ENCODE data around the gene LHX2. TPM values are rescaled to one million over a fixed set of nuclear protein-coding genes. Genes with fewer than 3 reads are reported as not detected.
A peak's percentile ranks its signal among the peaks of the same experiment; 100 is the strongest.
"Not testable (repeated sequence)": the region's sequence is repeated elsewhere in the genome, so short reads cannot be mapped to it uniquely, and the experiment has no call there.

LHX2 gene, protein sequence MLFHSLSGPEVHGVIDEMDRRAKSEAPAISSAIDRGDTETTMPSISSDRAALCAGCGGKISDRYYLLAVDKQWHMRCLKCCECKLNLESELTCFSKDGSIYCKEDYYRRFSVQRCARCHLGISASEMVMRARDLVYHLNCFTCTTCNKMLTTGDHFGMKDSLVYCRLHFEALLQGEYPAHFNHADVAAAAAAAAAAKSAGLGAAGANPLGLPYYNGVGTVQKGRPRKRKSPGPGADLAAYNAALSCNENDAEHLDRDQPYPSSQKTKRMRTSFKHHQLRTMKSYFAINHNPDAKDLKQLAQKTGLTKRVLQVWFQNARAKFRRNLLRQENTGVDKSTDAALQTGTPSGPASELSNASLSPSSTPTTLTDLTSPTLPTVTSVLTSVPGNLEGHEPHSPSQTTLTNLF
- 4.2 TPM for total RNA-seq

DNA sequence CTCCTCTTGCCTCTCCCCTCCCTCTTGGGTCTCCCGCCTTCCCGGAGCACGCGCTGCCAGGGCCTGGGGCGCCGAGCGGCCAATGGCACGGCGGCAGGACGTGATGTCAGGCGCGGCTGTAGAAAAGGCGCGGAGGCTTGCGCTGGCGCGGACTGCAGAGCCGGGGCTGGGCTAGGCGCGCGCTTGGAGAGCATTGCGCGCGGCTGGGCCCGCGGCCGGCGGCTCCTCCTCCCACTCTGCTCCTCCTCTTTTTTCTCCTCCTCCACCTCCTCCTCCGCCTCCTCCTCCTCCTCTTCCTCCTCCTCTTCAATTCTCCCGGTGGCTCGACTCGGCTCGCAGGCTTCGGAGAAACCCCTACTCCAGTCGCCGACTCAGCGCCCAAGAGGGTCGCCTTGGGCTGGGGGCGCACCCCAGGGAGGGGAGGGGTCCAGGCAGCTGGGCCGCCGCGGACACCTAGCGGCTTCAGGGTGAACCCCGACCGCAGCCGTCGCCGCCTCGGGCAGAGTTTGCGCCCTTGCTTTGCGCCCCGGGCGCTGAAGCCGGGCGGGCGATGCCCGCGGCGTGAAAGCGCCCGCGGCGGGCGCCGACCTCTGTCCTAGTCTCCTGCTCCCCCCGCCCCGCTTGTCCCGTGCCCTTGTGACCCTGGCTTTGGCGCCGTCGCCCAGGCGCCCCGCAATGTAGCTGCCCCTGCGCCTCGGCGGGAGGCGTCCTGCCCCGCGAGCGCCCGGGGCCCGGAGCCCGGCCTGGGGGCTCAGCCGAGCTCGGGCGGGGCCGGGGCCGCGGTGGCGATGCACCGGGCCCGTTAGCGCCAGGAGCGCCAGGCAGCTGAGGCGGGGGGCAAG is at the start of gene LHX2:
Gene LHX2, plus strand, starts transcription at position 309 of the 842 bp plus-strand sequence. CDS start 581 bp downstream, outside the sequence.
- DNase-seq = peak; percentile 90

DNA sequence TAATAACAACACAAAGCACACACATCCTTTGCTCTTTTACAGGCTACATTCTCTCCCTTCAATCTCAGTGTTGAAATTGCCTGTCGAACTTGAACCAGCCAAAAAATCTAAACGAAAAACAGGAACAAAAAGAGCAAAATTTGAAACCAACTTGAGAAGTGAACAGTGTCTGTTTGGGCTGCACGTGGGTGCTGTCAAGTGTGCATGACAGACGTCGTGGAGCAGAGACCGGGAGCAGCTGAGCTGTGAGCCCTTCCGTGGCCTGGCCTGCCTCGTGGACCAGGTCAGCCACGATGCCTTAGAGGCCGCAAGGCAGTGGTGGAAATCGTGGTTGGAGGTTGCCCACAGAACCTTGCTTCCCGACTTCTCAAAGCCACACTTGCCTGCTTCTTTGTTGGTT is 46.8 kb upstream of the LHX2 start:
- no peak for DNase-seq

DNA sequence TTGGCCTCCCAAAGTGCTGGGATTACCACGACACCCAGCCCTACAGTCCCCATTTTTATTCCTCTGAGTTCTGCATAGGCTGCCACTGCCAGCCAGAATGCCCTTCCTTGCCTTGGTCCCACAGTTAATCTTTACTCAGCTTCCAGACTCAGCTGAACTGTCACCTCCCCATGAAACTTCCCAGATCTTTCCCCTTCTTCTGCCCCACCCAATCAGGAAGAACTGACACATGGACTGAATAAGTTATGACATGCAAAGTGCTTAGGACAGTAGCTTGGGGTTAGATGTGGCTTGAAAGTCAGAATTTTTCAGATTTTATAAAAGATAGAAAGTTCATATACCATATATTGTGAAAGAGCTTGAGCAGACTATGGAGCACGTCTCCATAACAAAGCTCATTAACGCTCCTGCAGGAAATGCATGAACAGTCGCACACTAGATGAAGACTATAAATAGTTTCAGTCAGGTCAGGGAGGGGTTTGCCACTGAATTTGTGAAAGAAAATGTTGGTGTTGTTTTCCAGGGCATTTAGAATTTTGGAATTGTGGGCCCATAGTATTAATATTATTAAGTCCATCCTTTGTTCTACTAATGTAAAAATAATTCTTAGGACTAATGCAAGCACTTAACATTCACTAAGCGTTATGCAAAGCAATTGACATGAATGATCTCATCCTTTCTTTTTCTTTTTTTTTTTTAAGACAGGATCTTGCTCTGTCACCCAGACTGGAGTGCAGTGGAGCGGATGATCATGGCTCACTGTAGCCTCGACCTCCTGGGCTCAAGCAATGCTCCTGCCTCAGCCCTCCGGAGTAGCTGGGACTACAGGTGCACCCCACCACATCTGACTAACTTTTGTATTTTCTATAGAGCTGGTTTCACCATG is 45.5 kb upstream of the LHX2 start:
- DNase-seq = no peak

DNA sequence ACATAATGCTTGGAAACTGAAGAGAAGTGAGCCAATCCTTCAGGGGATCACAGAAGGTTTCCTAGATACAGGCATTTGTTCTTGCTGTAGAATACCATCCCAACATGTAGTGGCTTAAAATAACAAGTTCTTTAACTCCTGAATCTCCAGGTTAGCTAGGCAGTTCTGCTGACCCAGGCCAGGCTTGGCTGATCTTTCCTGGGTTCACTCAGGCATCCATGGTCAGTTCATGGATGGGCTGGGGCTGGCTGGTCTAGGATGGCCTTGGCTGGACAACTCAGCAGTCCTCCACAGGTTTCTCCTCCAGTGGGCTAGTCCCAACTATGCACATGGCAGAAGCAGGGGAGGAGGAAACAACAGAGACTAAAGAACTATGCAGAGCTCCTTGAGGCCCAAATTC is 44.2 kb upstream of the LHX2 start:
- no peak for DNase-seq

DNA sequence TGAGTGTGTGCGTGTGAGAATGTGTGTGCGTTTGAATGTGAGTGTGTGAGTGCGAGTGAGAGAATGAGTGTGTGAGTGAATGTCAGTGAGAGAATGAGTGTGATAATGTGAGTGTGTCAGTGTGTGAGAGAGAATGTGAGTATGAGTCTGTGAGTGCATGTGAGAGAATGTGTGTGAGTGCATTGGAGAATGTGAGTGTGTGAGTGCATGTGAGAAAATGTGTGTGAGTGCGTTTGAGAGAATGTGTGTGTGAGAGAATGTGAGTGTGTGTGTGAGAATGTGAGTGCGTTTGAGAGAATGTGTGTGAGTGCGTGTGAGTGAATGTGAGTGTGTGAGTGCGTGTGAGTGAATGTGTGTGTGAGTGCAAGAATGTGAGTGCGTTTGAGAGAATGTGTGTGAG is 39.0 kb upstream of the LHX2 start:
- DNase-seq = no peak

DNA sequence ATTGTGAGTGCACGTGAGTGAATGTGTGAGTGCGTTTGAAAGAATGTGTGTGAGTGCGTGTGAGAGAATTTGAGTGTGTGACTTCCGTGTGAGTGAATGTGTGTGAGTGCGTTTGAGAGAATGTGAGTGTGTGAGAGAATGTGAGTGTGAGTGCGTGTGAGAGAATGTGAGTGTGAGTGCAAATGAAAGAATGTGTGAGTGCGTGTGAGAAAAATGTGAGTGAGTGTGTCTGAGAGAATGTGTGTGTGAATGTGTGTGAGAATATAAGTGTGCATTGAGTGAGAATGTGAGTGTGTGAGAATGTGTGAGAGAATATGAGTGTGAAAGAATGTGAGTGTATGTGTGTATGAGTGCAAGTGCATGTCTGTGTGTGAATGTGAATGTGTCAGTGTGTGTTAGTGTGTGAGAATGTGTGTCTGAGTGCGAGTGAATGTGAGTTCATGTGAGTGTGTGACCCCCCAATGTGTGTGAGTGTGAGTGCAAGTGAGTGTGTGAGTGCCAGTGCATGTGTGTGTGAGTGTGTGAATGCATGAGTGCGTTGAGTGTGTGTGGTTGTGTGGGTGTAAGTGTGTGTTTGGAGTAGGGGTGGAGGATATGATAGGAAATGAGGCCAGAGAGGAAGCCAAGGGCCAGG is 37.9 kb upstream of the LHX2 start:
- DNase-seq = no peak

DNA sequence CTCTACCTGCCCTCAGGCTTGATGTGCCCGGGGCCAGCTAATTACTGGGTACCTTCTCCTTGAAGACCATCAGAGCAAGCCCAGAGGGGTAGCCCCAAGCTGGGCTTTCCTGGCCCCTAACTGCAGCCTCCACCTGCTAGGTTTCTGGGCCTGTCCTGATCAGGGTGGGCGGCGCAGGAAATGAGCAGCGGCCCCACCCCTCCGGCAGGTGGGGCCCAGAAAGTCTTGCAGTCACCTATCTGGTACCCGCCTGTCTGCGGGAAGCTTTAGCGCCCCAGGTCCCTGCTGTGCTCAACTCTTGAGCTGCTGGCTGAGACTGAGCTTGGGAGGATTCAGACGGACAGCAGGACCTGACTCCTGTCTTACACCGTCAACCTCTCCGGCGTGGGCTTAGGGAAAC is 37.1 kb upstream of the LHX2 start:
- DNase-seq = no peak

DNA sequence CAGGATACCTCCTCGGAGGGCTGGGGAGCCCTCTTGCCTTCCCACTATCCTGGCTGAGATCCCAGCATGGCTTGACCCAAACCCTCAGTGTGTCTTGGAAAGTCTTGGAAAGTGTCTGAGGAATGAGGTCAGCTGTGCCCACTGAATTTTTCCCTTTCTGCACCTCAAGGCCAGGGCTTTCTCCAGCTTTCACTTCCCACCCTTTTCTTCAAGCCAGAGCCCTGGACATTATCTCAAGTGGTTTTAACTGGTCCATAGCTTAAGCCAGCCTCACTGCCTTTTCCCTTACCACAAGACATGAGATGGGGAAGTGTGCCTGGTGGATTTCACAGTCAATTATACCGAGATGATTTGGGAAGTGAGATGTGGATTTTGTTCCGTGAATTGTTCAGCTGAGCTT is 35.7 kb upstream of the LHX2 start:
- DNase-seq = no peak

DNA sequence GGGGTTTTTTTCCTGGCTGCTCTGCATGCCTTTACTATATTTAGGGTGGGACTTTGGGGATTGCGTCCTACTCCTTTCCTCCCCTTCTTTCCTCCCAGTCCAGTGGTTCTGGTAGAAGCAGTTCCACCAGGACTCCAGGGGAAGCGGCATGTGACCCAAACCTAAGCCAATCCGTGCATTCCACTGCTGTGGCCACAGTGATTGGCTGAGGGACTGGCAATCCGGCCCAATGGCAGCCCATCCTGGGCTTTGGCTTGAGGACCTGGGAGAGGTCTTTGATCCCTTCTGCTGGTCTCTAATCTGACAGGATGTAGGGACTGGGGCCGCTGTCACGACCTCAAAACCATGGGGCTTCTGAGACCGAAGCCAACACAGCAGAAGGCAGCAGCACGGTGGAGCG is 35.0 kb upstream of the LHX2 start:
- not testable (repeated sequence) for DNase-seq

DNA sequence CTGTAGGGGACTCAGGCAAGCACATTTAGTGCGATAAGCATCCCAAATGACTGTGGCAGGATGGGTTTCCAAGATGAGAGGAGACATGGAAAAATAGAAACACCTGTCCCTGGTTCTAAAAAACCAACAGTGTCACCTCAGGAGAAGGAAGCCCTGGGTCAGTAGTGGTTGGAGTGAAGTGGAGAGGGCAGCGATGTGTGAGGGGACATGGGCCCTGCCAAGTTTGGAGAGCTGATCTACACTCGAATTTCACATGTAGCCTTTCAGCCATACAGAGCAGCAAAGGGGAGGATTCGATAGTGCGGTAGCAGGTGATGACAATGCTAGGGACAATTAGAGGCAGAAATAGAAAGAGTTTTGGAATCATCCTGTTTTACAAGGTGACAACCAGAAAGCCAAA is 32.6 kb upstream of the LHX2 start:
- DNase-seq = no peak

DNA sequence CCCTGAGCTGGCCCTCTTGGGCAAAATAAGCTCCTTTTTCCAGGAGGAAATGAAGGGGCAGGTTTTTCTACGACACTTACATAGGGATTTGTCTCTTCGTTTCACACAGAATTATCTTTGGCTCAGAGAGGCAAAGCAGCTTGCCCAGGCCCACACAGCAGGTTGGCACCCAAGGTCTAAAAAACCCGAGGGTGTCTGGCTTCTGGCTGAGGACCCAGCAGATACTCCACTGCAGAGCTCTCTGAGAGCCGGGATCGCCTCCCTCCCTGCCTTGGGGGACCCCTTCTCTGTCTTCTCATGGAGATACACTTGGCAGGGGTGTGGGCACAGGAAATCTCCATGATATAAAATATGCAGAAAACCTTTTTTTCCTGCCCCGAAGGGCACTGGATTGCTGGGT is 29.0 kb upstream of the LHX2 start:
- DNase-seq = no peak

DNA sequence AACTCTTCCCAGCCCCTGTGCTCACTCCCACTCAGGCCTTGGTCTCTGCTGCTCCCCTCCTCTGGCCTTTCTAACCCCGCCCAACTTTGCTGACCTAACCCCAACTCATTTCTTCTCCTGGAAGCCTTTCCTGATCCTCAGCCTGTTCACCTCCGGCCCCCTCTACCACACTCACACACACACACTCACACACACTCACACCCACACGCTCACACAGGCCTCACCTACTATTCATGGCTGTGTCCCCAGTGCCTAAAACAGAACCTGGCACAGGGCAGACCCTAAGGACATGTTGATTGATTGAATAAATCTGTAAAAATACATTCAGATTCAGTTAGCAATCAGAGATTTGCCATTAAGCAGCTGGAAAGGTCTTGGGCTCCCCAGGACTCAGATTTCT is 28.5 kb upstream of the LHX2 start:
- DNase-seq = no peak

DNA sequence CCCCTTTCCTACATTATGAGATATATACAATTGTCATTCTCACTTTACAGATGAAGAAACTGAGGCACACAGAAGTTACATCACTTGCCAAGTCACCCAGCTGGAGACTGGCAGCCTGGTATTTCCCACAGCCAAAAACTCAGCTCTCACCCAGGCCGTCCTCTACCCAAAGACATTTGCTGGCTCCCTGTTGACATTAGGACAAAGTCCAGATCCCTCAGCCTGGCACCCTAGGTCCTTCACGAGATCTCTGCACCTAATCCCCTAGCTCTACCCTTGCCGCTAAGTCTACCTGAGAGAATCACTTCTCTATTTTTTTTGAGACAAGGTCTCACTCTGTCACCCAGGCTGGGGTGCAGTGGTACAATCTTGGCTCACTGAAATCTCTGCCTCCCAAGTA is 26.8 kb upstream of the LHX2 start:
- no peak for DNase-seq

DNA sequence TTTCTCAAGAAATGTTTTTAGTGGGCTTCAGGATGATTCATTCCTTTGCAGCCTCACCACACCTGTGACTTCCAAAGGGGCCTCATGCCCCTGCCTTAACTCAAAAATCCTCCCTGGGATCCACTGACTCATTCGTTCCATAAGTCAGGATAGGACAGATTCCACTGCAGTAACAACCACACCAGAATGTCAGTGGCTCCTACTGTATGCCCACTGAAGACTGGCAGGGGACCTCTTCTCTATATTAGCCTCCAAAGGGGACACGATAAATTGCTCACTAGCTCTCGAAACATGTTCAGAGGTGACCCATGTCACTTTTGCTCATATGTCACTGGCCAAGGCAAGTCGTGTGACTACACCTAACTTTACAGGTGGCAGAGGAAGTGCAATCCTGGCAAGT is 25.7 kb upstream of the LHX2 start:
- DNase-seq = no peak

DNA sequence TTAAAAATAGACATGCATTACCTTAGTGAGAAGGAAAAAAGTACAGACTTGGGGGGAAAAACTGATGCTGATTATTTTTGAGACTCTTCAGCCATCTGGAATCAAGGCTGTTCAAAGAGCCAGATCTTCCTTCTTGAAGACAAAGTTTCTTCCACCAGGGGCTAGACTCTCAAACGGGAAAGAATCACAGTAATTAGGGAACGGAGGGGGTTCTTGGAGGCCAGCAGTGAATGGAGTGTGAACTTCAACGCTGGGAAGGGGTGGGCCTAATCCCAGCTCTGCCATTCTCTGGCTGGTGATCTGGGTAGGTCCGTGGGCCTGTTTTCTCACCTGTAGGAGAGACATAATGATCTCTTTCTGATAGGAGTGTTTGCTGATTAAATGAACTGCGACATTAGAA is 21.1 kb upstream of the LHX2 start:
- no peak for DNase-seq

DNA sequence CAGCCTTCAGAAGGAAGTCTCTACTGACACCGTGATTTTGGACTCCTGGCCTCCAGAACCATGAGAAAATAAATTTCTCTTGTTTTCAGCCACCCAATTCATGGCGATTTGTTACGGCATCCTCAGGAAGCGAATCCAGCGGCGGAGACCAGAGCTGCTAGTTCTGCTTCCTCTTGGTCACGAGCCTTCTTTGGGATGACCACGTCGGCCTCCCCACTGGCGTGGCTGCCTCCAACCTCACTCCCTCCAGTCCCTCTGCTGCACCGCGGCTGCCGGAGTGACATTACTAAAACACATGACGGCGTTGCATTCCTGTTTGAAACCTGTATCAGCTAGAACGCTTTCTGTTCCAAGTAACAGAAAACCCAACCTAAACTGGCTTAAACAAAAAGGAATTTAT is 18.9 kb upstream of the LHX2 start:
- not testable (repeated sequence) for DNase-seq

DNA sequence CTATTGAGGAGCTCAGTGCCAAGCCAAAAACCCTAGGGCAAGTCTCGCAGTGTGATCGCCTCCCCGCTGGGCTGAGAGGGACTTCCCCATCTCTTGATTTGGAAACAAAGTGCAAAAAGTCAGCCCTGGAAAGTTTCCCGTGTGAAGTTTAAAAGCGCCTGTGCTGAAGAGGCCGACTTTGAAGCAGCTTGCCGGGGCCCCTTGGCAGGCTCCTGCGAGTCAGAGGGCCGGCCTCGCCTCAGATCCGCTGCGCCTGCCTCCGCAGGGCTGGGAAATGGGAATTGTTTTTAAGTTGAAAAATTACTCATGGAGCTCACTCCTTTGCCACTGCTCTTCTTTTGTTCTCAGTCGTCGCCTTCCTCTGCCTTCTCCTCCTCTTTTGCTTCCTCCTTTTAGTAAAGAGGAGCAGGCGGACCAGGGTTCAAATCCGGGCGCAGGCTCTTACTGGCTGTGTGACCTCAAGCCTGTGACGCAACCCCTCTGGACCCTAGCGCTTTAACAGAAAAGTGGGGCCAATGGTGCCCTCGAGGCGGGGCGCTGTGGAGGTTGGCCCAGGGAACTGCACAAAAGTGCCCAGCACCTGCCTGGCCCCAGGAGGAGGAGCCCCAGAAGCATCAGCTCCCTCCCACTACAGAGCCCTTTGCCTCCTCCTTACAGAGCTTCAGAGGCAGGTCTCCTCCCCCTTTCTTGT is 14.7 kb upstream of the LHX2 start:
- DNase-seq = peak; percentile 40

DNA sequence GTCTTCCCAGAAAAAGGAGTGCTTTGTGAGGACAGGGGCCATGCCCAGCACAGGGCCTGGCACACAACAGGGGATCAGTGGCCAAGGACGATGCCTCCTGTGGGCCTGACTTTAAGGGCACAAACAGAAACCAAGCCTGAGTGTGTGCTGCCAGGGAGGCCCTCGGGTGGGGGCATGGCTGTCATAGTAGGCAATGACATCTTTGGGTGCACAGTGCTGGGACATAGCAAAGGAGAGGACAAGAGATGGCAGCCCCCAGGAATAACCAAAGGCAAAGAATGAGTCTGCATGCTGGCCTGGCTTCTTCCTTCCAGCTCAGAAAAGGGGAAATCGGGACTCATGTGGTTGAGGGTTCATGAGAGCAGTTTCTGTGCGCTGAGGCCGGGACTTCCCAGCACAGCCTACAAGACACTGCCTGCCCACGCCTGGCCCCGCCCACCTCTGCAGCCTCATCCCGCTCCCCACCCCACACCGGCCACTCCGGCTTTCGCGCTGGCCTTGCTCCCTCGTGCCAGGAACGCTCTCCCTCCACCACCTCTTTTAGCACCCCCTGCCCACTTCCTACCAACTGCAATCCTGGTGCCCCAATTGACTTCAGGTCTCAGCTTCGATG is 13.8 kb upstream of the LHX2 start:
- DNase-seq = peak; percentile 49

DNA sequence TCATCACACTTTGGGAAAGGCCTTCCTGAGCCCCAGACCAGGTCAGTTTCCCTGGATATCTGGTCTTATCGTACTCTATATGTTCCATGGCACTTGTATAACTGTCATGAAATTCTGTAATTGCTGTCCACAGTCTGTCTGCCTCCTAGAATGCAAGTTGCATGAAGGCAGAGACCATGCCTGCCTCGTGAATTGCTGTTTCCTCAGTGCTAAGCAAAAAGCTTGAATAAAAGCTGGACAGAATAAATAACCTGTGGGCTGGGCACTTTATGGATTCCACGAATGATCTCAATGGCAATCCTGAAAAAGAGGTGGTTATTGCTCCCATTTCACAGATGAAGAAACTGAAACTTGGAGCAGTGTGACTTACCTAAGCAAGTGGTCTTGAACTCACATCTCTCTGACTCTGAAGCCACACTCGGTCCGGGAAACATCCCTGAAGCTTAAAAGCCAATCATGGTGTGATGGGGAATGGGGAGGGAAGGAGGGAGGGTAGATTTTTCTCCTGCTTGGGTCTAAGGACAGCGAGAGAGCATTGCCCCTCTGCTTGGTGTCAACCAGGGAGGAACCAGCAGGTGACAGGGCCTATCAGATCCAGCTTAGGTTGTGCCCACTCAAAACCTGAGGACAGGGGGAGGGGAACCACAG is 13.2 kb upstream of the LHX2 start:
- DNase-seq = no peak

DNA sequence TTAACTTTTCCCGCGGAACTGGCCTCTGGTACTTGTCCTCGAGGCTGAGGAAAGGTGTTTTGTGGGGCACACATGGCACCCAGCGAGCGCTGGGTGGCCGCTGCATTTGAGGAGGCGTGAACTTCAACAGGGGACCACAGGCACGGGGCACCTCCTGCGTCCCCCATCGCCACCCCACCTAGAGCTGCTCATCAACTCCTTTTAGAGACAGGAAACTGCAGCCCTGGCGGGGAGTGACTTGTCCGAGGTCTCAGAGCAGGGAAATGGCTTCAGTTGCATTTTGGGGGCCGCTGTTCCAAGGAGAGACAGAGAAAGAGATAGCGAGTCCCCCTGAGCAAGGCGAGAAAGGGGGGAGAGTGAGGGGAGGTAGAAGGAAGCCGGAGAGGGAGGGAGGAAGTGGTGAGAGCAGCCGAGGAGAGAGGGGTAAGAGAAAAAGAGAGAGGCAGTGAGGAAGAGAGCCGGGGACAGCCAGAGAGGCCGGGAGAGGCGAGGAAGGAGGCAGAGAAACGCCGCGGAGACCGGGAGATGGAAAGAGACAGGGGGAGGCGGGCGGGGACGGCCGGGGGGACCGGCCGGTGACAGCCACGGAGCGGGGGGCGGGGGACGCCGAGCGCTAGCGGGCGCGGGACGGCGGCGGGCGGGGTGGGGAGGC is 12.5 kb upstream of the LHX2 start:
- DNase-seq = peak; percentile 4
